GM21528 (cell line): ENCODE measurements around the gene EXD3.
A peak's percentile ranks its signal among the peaks of the same experiment; 100 is the strongest.

Source experiments
- ATAC-seq: cut with Tn5 transposase; IDR thresholded peaks from one replicate; pipeline ENCODE4 v1.9.1; 2021; ENCODE audit warnings: mild to moderate bottlenecking, moderate library complexity; ENCODE audit not compliant: unreplicated experiment, low FRiP score

Gene EXD3

DNA sequence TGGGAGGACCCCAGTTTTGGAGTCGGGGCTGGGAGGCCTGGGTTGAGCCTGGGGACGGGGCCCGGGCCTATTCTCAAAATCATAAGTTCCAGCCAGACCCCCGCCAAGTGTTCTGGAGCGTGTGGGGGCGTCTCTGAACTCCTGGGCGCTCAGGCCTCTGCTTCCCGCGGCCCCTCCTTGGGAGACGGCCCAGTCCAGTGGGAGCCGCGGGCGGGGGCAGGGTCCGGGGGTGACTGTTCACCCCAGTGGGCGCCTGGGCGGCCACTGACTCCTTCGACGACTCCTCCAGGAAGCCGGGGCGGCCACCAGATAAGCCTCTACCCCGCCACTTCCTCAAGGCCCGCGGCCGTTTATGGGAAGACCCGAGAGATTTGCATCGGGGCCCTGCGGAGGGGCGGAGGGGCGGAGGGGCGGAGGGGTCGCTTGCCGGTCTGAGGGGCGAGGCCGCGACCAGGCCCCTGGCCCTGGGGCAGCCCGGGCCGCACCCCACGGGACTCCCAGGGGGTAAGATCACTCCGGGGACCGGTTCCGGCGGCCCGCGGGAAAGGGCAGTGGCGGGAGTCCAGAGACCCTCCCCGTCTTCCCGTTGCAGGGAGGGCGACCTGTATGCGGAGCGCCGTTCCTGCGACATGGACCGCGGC, 144.8 kb downstream of the EXD3 start:
- ATAC-seq: peak; percentile 10

DNA sequence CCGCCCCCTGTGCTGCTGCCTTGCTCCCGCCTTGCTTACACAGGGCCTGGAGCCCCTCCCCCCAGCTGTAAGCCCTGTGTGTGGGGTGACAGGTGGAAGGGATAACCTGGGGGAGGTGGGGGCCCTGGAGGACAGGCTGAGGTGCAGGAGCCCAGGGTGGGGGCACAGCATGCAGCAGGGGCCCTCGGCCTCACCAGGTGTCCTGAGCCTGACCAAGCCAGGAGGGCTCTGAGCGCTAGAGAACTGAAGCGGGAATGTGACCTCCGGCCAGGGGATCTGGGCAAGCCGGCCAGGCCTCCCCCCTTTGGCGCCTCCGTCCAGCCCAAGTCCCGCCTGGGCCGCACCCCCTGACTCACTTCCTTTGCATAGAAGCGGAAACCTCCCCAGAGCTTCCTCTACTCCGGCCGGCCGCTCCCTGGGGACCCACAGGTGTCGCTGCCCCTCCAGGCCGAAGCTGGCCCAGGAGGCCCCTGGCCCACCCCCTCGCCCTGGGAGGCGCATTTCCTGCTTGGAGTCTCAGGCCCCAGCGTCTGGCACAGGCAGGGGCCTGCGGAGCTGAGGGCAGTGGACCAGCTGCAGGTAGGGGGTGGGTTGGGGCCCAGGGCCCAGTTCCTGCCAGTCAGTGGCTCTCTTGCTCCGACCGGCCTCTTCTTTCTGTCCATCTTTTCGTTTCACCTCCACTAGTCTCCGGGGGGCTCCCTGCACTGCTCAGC, 145.5 kb downstream of the EXD3 start, which contains the start of gene TOR4A:
TOR4A (plus strand) TSS at position 398 of the 713 bp plus-strand sequence. CDS start 964 bp downstream, outside the sequence.
- peak; percentile 68 for ATAC-seq

DNA sequence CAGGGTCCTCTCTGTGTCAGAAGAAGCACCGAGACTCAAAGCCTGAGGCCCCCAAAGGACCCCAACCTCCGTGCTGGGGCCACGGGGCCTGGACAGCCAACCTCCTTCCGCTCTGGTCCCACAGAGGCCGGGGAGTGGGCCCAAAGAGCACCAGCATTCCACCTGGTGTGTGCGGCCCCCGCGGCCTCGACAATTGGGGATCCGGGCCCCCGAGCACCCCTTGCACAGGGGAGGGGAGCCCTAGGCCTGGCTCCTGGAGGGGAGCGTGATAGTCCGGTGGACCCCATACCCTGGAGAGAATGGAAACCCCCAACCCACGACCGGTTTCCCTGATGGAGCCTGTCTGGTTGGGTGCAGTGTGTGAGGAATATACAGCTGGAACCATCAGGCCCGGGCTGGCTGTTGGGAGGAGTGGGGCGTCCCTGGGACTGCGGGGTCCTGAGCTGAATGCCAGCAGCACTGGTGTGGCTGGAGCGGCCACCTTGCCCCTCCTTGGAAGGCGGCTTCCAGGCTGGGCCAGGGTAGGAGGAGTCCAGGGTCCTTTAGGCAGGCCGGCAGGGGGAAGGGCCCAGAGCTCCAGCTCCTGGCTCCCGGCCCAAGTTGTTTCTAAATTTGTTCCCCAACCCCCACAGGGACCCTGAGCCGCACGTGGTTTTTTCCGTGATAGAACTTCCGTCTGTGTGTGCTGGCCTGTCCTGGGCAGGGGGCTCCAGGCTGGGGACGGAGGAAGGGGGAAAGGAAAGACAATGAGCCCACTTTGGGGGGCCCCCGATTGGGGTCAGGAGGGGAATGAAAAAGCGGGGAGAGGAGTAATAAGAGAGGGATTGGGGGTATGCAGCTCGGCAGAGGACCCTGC, 146.3 kb downstream of the EXD3 start:
- no peak for ATAC-seq

DNA sequence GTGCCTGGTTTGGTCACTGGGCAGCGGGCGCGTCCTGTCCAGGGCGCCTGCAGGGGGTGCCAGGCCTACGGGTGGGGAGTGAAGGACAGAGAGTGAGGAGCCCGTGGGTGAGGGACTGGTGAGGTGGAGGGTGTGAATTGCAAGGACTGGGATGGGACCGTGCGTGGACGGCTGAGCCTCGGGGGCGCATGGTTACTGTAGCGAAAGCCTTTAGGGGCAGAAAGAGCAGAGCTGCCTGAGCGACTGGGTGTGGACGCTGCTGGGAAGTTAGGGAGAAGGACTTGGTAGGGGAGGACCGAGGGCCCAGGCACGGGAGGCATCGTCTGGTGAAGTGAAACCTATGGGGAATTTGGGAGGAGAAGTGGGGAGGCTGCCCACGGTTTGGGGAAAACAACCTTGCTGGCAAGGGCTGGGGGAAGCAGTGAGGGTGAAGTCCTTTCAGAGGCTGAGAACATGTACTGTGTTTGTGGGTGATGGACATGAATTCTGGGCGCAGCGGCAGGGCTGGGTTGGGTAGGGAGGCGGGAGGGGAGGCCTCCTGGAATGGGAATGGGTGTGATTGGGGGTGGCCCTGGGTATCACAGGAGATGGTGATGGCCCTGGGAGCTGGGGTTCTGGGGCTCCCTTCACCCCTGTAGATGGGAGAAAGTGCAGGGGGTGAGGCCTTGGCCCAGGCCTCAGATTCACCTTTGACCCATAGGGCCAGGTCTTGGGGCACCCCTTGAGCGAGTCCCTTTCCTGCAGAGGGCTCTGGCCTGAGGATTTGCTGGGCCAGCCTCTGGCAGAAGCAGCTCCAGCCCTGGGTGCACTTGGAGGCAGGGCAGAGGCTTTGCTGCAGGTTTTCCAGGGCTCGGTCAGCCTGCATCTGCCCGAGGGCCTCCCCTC, 147.1 kb downstream of the EXD3 start:
- no peak for ATAC-seq

DNA sequence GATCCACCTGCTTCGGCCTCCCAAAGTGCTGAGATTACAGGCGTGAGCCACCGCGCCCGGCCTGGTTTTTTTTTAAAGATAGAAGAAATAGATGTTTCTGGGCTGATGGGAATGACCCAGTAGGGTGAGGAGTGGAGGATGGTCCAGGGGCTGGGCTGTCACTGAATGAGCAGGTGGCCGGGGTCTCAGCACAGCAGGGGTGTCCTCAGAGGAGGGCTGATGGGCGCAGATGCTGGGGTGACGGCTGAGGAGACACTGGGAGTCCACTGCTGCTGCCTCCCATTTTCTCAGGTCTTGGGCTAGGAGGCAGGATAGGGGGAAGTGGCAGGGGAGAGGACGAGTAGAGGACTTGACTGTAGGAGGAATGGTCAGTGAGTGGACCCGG, 147.8 kb downstream of the EXD3 start:
- ATAC-seq: no peak

DNA sequence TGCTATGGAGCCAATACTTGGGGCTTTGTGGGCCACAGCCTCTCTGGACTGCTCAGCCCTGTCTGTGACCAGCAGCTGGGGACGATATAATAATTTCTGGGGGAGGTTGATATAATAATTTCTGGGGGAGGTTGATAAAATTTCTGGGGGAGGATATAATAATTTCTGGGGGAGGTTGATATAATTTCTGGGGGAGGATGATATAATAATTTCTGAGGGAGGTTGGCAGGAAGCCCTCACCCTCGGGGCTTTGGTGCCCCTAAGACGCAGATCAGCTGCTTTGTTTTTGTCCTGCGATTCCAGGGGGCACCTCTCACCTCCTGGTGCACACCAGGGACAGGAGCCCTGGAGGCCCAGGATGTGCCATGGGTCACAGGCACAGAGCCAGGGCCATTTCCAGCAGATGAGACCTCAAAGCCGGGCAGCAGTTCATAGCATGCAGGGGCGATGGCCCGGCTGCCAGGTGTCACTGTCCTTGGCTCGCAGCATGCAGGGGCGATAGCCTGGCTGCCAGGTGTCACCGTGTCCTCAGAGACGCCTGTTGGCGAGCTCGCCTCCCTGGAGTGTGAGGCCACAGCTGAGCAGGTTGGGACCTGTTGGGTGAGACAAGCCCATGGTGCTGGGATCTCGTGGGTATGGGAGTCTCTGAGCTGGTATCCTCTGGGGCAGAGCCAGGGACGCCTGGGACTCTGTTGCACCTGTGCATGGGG, 149.2 kb downstream of the EXD3 start:
- no peak for ATAC-seq

DNA sequence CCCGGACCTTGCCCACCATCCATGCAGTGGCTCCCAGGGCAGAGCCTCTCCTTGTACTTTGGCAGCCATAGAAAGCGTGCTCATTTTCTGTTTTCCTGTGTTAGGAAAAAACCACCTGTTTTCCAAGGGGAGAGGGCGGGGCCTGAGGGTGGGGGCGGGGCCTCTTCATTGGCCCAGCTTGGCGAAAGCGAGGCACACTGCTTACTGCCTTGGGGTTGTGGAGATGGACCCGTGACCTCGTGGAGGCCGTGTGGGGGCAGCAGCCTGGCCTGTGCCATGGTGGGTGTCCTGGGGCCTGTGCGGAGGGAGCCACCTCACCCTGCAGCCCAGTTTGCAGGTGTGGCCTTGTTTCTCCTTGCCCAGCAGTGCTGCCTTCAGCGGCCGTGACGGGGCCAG, 149.9 kb downstream of the EXD3 start:
- ATAC-seq: no peak

DNA sequence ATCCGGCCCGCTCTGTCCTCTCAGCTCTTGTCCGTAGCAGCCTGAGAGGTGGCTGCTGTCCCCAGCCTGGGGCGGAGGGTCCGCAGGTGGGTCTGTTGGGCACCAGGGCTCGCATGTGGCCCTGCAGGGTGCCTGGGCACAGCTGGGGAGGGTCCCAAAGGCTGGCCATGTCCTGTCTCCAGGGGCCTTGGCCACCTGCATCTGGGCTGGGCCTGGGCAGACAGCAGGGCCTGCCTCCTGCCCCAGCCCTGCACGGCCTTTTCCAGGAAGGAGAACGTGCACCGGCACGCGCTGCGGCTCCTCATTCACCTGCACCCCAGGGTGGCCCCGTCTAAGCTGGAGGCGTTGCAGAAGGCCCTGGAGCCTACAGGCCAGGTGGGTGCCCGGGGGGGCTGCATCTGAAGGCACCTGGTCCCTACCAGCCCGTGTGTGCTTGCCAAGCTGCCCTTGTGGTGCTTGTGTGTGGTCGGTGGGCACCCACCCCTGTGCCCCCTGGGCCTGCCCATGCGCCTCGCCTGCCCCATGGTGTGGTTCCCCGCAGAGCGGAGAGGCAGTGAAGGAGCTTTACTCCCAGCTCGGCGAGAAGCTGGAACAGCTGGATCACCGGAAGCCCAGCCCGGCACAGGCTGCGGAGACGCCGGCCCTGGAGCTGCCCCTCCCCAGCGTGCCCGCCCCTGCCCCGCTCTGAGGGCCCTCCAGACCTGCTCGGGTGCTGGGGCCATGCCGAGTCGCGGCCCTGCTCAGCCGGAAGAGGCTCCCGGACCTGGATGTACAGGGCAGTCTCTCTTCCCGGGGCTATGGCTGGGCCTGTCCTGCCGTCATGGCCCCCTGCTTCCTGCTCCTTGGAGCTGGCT, 150.5 kb downstream of the EXD3 start:
- ATAC-seq: no peak

DNA sequence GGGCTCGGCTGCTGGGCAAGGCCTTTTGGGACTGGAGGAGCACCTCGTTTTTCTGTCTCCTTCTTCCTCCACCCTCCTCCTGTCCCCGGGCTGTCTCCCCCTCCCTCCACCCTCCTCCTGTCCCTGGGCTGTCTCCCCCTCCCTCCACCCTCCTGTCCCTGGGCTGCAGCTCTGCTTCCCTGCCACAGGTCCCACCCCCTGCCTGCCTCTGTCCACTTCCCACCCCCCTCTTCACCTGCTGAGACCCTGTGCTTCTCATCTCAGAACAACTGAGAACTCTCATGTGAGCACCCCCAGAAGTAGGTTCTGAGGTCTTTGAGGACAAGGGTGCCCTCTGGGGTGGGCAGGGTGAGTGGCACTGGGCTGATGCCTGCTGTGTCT, 151.3 kb downstream of the EXD3 start:
- no peak for ATAC-seq

DNA sequence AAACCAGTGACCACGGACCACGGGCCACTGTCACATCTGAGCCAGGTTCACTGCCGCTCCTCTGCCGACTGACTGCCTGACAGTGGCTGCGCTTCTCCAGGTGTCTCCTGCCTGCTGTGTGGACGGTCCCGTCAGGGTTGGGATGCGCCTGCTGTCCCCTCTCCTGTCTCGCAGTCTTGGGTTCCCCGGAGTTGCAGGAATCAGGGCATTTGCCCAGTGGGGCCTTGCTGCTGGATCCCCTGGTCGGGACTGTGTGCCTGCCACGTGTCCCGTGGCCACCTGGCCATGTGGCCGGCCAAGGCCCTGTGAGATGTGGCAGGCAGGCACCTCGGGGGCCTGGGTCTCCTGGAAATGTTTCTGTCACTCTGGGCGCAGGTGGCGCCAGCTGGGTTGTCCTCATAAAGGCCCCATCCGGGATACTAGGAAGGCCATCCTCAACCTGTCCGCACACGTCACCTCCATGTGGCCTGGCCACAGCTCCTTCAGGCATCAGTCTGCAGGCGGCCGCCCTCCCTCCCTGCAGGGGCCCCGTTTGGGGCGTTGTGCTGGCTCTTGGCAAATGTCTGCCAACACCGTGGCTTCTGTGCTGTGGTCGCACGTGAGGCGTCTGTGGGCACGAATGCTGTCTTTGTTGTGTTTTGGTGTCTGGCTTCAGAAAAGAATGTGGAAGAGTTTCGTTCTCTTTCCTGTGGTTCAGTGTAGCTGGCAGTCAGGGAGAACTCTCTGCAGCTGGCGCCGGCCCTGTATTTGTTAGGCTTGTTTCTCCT, 151.8 kb downstream of the EXD3 start:
- no peak for ATAC-seq

DNA sequence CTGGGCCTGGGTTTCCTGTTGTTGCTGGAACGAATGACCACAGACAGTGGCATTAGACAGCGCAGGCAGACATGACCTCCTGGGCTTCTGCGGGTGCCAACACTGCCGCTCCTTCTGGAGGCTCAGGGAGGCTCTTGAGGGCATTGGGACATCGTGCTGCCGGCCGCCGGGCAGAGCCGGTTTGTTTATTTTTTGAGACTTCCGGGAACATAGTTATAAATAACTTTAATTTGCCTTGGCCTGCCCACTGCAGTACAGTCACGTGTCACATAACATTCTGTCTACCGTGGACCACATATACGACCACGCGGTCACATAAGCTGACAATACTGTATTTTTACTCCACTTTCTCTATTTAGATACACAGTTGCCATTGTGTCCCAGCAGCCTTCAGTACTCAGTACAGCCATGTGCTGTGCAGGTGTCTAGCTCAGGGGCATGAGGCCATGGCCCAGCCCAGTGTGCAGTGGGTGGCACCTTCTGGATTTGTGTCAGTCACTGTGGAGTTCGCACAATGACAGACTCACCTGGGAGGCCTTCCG, 153.7 kb downstream of the EXD3 start:
- ATAC-seq: no peak

DNA sequence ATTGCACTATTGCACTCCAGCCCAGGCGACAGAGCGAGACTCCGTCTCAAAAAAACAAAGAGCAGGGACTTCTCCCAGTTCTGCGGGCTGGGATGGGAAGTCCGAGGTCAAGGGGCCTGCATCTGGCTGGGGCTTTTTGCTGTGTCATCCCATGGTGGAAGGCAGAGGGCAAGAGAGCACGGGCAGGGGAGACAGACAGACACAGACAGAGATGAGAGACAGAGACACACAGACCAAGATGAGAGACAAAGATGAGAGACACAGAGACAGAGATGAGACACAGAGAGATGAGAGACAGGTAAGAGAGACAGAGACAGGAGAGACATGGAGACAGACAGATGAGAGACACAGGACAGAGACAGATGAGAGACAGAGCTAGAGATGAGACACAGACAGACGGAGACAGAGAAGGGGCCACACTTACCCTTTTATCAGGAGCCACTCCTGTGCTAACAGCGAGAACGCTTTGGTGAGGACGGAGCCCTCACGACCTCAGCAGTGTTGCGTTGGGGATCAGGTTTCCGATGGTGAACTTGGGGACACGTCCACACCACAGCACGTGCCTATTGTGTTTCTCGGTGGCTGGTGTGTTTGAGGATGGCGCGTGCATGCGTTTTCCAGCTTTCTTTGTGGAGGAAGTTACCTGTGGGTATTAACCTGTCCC, 154.3 kb downstream of the EXD3 start:
- no peak for ATAC-seq

DNA sequence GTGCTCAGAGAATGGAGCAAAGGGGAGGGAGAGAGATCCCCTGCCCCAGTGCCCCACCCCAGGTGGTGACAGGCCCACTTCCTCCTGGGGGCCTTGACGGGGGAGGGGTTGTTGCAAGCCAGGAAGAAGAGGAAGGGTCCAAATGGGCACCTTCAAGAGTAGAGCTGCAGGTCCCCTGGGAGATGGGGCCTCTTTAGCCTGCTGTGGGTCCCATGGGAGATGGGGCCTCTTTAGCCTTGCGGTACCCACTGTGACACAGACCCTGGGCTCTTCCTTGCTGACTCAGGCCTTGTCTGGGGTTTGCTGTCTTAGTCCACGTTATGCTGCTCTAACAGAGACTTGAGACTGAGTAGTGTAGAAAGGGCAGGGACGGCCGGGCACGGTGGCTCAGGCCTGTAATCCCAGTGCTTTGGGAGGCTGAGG, 155.0 kb downstream of the EXD3 start:
- no peak for ATAC-seq

DNA sequence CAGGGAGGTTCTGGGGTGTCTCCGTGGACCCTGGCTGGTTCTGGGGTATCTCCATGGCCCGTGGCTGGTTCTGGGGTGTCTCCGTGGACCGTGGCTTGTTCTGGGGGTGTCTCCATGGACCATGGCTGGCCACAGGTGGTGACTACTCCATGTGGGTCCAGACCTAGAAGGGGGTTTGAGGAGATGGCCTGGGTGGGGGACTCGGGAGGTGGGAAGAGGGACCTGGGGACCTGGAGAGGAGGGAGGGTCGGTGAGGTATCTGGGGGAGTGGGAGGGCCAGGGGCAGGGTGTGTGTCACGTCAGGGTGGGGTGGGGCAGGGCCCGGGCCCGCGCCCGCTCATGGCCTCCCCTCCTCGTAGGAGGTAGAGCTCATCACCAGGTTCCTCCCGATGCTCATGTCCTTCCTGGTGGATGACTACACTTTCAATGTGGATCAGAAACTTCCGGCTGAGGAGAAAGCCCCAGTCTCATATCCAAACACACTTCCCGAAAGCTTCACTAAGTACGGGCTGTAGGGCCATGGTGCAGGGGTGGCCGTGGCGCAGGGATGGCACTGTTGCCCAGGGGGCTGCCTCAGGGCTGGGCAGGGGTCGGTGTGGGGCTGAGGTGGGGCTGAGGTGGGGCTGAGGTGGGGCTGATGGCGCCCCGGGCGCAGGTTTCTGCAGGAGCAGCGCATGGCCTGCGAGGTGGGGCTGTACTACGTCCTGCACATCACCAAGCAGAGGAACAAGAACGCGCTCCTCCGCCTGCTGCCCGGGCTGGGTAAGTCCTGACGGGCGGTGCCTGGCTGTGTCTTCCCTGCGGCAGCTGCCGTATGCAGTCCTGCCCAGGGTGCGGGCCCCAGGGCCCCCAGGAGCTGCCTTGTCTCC, 156.1 kb downstream of the EXD3 start:
- ATAC-seq: no peak

DNA sequence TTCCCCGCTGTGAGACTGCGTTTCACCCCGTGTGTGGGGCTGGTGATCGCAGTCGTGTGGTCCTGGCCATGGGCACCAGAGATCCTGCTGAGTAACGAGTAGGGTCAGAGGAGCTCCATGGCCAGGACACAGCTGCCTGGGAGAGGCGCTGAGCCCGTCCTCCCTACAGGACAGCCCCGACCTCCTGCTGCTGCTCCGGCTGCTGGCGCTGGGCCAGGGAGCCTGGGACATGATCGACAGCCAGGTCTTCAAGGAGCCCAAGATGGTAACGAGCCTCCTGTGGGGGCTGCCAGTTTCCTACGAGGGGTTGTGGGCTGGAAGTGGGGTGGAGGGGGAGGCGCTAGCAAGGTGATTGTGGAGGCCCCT, 156.8 kb downstream of the EXD3 start:
- ATAC-seq: no peak

DNA sequence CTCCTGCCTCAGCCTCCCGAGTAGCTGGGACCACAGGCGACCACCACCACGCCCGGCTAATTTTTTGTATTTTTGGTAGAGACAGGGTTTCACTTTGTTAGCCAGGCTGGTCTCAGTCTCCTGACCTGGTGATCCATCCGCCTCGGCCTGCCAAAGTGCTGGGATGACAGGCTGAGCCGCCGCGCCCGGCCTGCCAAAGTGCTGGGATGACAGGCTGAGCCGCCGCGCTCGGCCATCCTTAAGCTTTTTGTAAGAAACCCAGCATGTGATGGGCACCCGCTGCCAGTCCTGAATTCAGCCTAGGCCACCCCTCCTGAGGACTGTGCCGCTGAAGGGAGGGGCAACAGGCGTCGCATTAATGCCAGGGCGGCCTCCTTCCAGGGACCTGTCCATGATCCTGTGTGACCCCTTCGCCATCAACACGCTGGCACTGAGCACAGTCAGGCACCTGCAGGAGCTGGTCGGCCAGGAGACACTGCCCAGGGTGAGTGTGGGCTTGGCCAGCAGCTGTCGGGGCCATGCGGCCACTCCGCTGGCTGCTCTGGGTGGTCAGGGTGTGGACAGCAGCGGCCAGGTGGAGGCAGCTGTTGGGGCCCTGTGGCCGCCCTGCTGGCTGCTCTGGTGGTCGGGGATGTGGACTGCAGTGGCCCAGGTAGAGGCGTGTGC, 157.3 kb downstream of the EXD3 start:
- no peak for ATAC-seq
